DOHH2 (cell line): Measurements from ENCODE around the gene YTHDF1.

Experiments
- H3F3A ChIP-seq: fragments of 200-600 bp; sonication (generic), shearing (Covaris generic); 2 replicates; pipeline ENCODE4 v1.6.0; 2016; ENCODE audit warnings: antibody characterized with exemption, mild to moderate bottlenecking; ENCODE audit not compliant: control insufficient read depth, insufficient read depth
- H3K27ac ChIP-seq: fragments of 200-600 bp; sonication (generic); 2 replicates; pipeline ENCODE4 v1.5.1; 2014; ENCODE audit warnings: low read depth, mild to moderate bottlenecking, low read length, moderate library complexity
- H3K27me3 ChIP-seq: fragments of 200-600 bp; sonication (generic); 2 replicates; pipeline ENCODE4 v1.6.1; 2014; ENCODE audit warnings: mild to moderate bottlenecking, low read length, mixed read lengths; ENCODE audit not compliant: control insufficient read depth
- H3K36me3 ChIP-seq: fragments of 200-600 bp; sonication (generic); 2 replicates; pipeline ENCODE4 v1.6.1; 2014; ENCODE audit warnings: mild to moderate bottlenecking, low read length, moderate library complexity, mixed read lengths; ENCODE audit not compliant: control insufficient read depth
- H3K4me1 ChIP-seq: fragments of 200-600 bp; sonication (generic); 2 replicates; pipeline ENCODE4 v1.6.1; 2014; ENCODE audit warnings: mild to moderate bottlenecking, low read length, mixed read lengths; ENCODE audit not compliant: control insufficient read depth
- H3K4me2 ChIP-seq: fragments of 200-600 bp; sonication (generic); 2 replicates; pipeline ENCODE4 v1.6.0; 2014; ENCODE audit warnings: mild to moderate bottlenecking, low read length, moderate library complexity
- H3K4me3 ChIP-seq: fragments of 200-600 bp; sonication (generic); 2 replicates; pipeline ENCODE4 v1.5.1; 2014; ENCODE audit warnings: mild to moderate bottlenecking, low read length, mixed read lengths
- H3K79me2 ChIP-seq: fragments of 200-600 bp; sonication (generic); 2 replicates; pipeline ENCODE4 v1.6.1; 2014; ENCODE audit warnings: mild to moderate bottlenecking, low read length, mixed read lengths; ENCODE audit not compliant: control insufficient read depth
- H3K9me2 ChIP-seq: fragments of 200-600 bp; sonication (generic); replicated peaks from 2 replicates; pipeline ENCODE4 v1.6.1; 2014; ENCODE audit warnings: mild to moderate bottlenecking, low read length, mixed read lengths; ENCODE audit not compliant: control insufficient read depth
- H3K9me3 ChIP-seq: fragments of 200-600 bp; sonication (generic); 2 replicates; pipeline ENCODE4 v1.6.1; 2014; ENCODE audit warnings: antibody characterized with exemption, low read length, mixed read lengths; ENCODE audit not compliant: control insufficient read depth, insufficient read depth
- H4K20me1 ChIP-seq: fragments of 200-600 bp; sonication (generic); 2 replicates; pipeline ENCODE4 v1.6.0; 2014; ENCODE audit warnings: low read depth, mild to moderate bottlenecking, antibody characterized with exemption, low read length, moderate library complexity; ENCODE audit not compliant: control insufficient read depth, insufficient read depth
- EZH2phosphoT487 ChIP-seq: fragments of 200-600 bp; sonication (generic); IDR thresholded peaks from 2 replicates; pipeline ENCODE4 v1.6.1; 2017; ENCODE audit warnings: borderline replicate concordance, mild to moderate bottlenecking, antibody characterized with exemption, low read length, moderate library complexity, mixed read lengths
- TF ChIP-seq, protein P1 (sequence below): fragments of 200-600 bp; sonication (generic); IDR thresholded peaks from one replicate; pipeline ENCODE4 v1.5.1; 2014; ENCODE audit warnings: antibody characterized with exemption, mild to moderate bottlenecking, low read depth, low read length; ENCODE audit not compliant: poor library complexity, severe bottlenecking

Gene YTHDF1

DNA sequence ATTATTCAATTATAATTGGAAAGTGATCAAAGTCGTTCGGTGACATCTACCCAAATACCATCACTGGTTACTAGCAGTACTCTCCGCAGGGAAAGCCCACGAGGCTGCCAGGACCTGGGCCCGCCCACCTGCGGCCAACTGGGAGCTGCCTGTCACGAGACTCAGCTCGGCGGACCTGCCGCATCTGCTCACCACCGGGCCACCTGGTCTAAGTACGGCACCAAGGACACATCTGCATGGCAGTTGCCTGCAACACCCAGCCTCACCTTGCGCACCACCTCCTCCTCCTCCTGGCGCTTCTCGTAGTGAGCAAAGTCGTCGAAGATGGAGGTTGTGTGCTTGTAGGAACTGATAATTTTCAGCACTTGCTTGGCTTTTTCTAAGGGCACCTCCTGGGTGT lies 13.9 kb downstream of the YTHDF1 start:
- H3K9me3 ChIP-seq, result no peaks in the 10 kb centered on the region
- H3K27me3 ChIP-seq, result no peaks in the 10 kb centered on the region
- H3K36me3 ChIP-seq, result peaks cover 94% of the 10 kb centered on the region
- H4K20me1 ChIP-seq, result peaks cover 24% of the 10 kb centered on the region
- peaks cover 100% of the 10 kb centered on the region for H3K79me2 ChIP-seq
- H3K4me2 ChIP-seq, result no peak overlapping the region
- no peak overlapping the region for H3K27ac ChIP-seq
- TF ChIP-seq EZH2phosphoT487, result no peak
- no peak overlapping the region for H3K4me3 ChIP-seq
- H3F3A ChIP-seq, result no peaks in the 10 kb centered on the region
- H3K9me2 ChIP-seq, result no peaks in the 10 kb centered on the region
- H3K4me1 ChIP-seq, result no peaks in the 10 kb centered on the region

DNA sequence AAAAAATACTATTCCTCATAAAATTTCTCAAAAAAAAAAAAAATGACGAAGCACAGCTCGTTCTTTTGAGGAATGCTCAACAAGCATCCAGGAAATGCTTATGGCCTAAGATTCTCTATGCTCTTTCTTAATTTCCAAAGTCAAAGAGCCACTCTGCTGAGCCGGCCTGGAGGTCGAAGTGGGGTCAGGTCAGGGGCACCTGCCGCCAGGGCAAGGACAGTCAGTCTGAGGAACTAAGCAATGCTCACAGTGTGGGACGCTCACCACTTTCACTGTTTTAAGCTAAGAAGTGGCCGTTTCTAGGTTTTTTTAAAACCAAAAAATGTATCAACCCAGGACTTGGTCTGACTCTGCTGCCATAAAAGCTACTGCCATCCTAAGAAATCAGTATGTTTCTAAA lies 17.3 kb downstream of the YTHDF1 start:
- Histone ChIP-seq H3K79me2 (peaks cover 84% of the 10 kb centered on the region), H3K4me1 (no peaks in the 10 kb centered on the region), H3K4me2 (no peak overlapping the region), H3K9me3 (no peaks in the 10 kb centered on the region), H3K27me3 (no peaks in the 10 kb centered on the region), H3K27ac (no peak overlapping the region), H3K36me3 (peaks cover 85% of the 10 kb centered on the region), H3K4me3 (no peak overlapping the region), H3F3A (no peaks in the 10 kb centered on the region), H3K9me2 (no peaks in the 10 kb centered on the region), H4K20me1 (peaks cover 26% of the 10 kb centered on the region)
- TF ChIP-seq, protein P1, sequence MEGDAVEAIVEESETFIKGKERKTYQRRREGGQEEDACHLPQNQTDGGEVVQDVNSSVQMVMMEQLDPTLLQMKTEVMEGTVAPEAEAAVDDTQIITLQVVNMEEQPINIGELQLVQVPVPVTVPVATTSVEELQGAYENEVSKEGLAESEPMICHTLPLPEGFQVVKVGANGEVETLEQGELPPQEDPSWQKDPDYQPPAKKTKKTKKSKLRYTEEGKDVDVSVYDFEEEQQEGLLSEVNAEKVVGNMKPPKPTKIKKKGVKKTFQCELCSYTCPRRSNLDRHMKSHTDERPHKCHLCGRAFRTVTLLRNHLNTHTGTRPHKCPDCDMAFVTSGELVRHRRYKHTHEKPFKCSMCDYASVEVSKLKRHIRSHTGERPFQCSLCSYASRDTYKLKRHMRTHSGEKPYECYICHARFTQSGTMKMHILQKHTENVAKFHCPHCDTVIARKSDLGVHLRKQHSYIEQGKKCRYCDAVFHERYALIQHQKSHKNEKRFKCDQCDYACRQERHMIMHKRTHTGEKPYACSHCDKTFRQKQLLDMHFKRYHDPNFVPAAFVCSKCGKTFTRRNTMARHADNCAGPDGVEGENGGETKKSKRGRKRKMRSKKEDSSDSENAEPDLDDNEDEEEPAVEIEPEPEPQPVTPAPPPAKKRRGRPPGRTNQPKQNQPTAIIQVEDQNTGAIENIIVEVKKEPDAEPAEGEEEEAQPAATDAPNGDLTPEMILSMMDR, result no peak
- TF ChIP-seq EZH2phosphoT487, result no peak

DNA sequence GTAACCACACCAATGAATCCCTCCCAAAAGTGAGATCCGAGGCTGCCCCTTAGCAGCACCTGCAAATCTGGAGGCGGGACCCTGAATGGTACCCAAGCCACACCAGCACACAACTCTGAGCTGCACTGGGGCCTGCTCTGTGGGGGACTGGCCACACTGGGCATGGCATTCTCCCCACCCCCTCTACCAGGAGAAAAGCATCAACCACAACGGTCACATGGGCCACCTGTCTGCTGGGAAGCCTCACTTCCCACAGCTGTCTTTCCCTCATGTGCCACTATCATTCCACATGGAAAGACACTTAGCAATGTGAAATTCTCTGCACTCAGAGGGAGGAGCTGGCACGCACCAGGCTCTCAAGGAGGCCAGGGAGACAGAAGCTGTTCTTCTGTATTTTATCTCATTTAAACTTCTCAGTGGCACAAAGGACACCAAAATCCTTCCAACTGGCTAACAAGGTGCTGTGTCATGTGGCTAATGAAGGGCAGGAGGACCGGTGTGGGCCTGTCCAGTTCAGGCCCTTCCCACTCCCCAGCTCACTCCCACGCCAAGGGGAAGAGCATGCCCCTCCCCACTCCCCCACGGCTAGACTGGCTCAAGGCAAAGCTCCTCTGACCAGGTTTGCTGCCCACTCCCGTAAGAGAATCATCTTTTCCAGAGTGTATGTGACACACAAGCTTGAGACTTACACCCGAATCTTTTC lies 19.0 kb downstream of the YTHDF1 start:
- Histone ChIP-seq H4K20me1 (peaks cover 21% of the 10 kb centered on the region), H3K4me2 (no peak overlapping the region), H3K36me3 (peaks cover 68% of the 10 kb centered on the region), H3K9me2 (no peaks in the 10 kb centered on the region), H3K9me3 (no peaks in the 10 kb centered on the region), H3K4me3 (no peak overlapping the region), H3F3A (no peaks in the 10 kb centered on the region), H3K79me2 (peaks cover 67% of the 10 kb centered on the region), H3K27ac (no peak overlapping the region), H3K4me1 (no peaks in the 10 kb centered on the region), H3K27me3 (no peaks in the 10 kb centered on the region)
- TF ChIP-seq, protein P1, result no peak

DNA sequence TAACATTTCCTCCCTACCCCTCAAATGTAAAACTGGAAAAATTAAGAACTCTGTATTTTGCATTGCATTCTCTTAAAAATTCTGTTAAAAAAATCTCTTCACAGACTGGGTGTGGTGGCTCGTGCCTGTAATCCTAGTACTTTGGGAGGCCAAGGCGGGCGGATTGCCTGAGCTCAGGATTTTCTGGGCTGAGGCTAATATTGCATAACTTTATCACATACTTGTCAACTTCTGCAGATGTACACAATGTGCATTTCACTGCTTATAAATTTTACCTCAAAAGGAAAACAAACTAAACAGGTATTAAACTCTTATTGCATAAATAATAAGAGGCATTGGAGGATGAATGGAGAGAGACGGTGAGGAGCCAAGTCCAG lies 21.1 kb downstream of the YTHDF1 start:
- H3K4me1 ChIP-seq, result no peaks in the 10 kb centered on the region
- H3F3A ChIP-seq, result no peaks in the 10 kb centered on the region
- H3K27ac ChIP-seq, result no peak overlapping the region
- H3K4me3 ChIP-seq, result no peak overlapping the region
- H3K27me3 ChIP-seq, result no peaks in the 10 kb centered on the region
- H3K9me2 ChIP-seq, result no peaks in the 10 kb centered on the region
- peaks cover 21% of the 10 kb centered on the region for H4K20me1 ChIP-seq
- peaks cover 48% of the 10 kb centered on the region for H3K36me3 ChIP-seq
- no peaks in the 10 kb centered on the region for H3K9me3 ChIP-seq
- no peak overlapping the region for H3K4me2 ChIP-seq
- peaks cover 45% of the 10 kb centered on the region for H3K79me2 ChIP-seq
- TF ChIP-seq, protein P1, result no peak
- TF ChIP-seq EZH2phosphoT487, result no peak
